K562 (cell line): ENCODE results near the gene CPOX. TPM values are rescaled to one million over a fixed set of nuclear protein-coding genes. Genes with fewer than 3 reads are reported as not detected.
"Not testable (repeated sequence)": the region's sequence is repeated elsewhere in the genome, so short reads cannot be mapped to it uniquely, and the experiment has no call there.

Experiments
- ATAC-seq: fragments of 200-7000 bp; cut with Tn5 transposase; 3 replicates; pipeline ENCODE4 v1.9.1; 2020; ENCODE audit warnings: moderate library complexity
- BruUV-seq: library from RNA; stranded (reverse); fragments of 400-500 nt; replicated peaks from 2 replicates; lab custom pipeline; 2021; lab: Mats Ljungman, UMichigan
- CTCF ChIA-PET: fragments of 300-600 bp; formaldehyde crosslinking; extraction: SDS; loops from one replicate; lab custom pipeline; 2021; ENCODE audit warnings: low intra/inter-chr PET ratio; lab: Yijun Ruan, JAX
- POLR2A ChIA-PET: fragments of 300-600, 350-650 bp; sonication (Branson Sonifier 250); formaldehyde crosslinking; extraction: SDS; loops from one replicate; lab custom pipeline; 2021; ENCODE audit warnings: antibody characterized with exemption, inconsistent platforms; lab: Yijun Ruan, JAX
- DNase-seq, 4 experiments: peaks; one replicate each; pipeline versions ENCODE4 v3.0.0 to v3.0.0-alpha.2; 2011 to 2018; ENCODE audit warnings: low spot score in 3 of 4, mixed read lengths in 3 of 4; ENCODE audit errors: extremely low read depth in 1 of 4
- FAIRE-seq: peaks from 2 replicates; lab custom pipeline; 2011; peaks lifted over from hg19 to GRCh38; lab: Jason Lieb, UNC
- H2AFZ ChIP-seq: 2 replicates; pipeline ENCODE4 v1.6.0; 2011; ENCODE audit warnings: low read depth, low read length, control low read depth, inconsistent platforms
- H3K27ac ChIP-seq: fragments of 200-600 bp; 3 replicates; pipeline ENCODE4 v1.8.0; 2011; ENCODE audit warnings: low read depth, mild to moderate bottlenecking, control low read depth, inconsistent platforms, low read length, moderate library complexity, mixed read lengths; ENCODE audit errors: extremely low read depth
- H3K27me3 ChIP-seq, 2 experiments: fragments of 300-600 bp in 1 of 2; 2 replicates in 1 of 2; 3 replicates in 1 of 2; pipeline versions ENCODE4 v1.6.0 to v1.8.0; 2011; ENCODE audit warnings: inconsistent platforms in 2 of 2, low read length in 2 of 2, mild to moderate bottlenecking in 1 of 2, mixed read lengths in 1 of 2, moderate library complexity in 1 of 2; ENCODE audit not compliant: control insufficient read depth in 2 of 2, insufficient read depth in 2 of 2
- H3K36me3 ChIP-seq: fragments of 300-600 bp; 3 replicates; pipeline ENCODE4 v1.8.0; 2011; ENCODE audit warnings: mild to moderate bottlenecking, low read length, inconsistent platforms; ENCODE audit not compliant: control insufficient read depth, insufficient read depth
- H3K4me1 ChIP-seq, 2 experiments: fragments of 200-600 bp in 1 of 2; replicated peaks in 1 of 2; 2 replicates in 1 of 2; 3 replicates in 1 of 2; pipeline versions ENCODE4 v1.5.1 to v1.8.0; 2011; ENCODE audit warnings: inconsistent platforms in 2 of 2, low read length in 2 of 2, mild to moderate bottlenecking in 1 of 2, mixed read lengths in 1 of 2, moderate library complexity in 1 of 2; ENCODE audit not compliant: control insufficient read depth in 2 of 2, insufficient read depth in 2 of 2
- H3K4me2 ChIP-seq: 2 replicates; pipeline ENCODE4 v1.6.1; 2011; ENCODE audit warnings: low read length, control low read depth, inconsistent platforms, mixed read lengths; ENCODE audit not compliant: insufficient read depth
- H3K4me3 ChIP-seq: fragments of 200-600 bp; sonication (generic), shearing (Covaris generic); 2 replicates; pipeline ENCODE4 v1.5.1; 2016; ENCODE audit warnings: control low read depth, inconsistent platforms
- H3K79me2 ChIP-seq: fragments of 200-600 bp; 3 replicates; pipeline ENCODE4 v1.8.0; 2011; ENCODE audit warnings: low read length, inconsistent platforms; ENCODE audit not compliant: control insufficient read depth, insufficient read depth
- H3K9ac ChIP-seq, 2 experiments: 2 replicates each; pipeline versions ENCODE4 v1.6.0 to v1.6.1; 2011; ENCODE audit warnings: low read depth in 2 of 2, low read length in 2 of 2, control low read depth in 1 of 2, inconsistent platforms in 1 of 2, mild to moderate bottlenecking in 1 of 2, mixed read lengths in 1 of 2; ENCODE audit not compliant: insufficient read depth in 1 of 2
- H3K9me1 ChIP-seq: one replicate; pipeline ENCODE4 v1.6.0; 2011; ENCODE audit warnings: inconsistent platforms, mild to moderate bottlenecking, low read length, moderate library complexity; ENCODE audit not compliant: control insufficient read depth, insufficient read depth
- H3K9me3 ChIP-seq: replicated peaks from 2 replicates; pipeline ENCODE4 v1.5.1; 2011; ENCODE audit warnings: low read depth, low read length, inconsistent platforms; ENCODE audit not compliant: control insufficient read depth, insufficient read depth
- H4K20me1 ChIP-seq: replicated peaks from 2 replicates; pipeline ENCODE4 v1.6.1; 2011; ENCODE audit warnings: low read length, inconsistent platforms, mixed read lengths; ENCODE audit not compliant: control insufficient read depth, insufficient read depth
- BCOR ChIP-seq: fragments of 450-650 bp; IDR thresholded peaks from 2 replicates; pipeline ENCODE4 v1.6.1; 2016
- CBFA2T3 ChIP-seq: fragments of 450-650 bp; IDR thresholded peaks from 2 replicates; pipeline ENCODE4 v1.6.1; 2017
- GATA2 ChIP-seq: sonication (generic); formaldehyde crosslinking; IDR thresholded peaks from 2 replicates; pipeline ENCODE4 v1.4.0; 2020; ENCODE audit warnings: mild to moderate bottlenecking, missing genetic modification reagents
- NUFIP1 ChIP-seq: fragments of 450-650 bp; IDR thresholded peaks from 2 replicates; pipeline ENCODE4 v1.6.1; 2018; ENCODE audit not compliant: partially characterized antibody
- POLR3G ChIP-seq: IDR thresholded peaks from 2 replicates; pipeline ENCODE4 v1.6.1; 2011; ENCODE audit not compliant: insufficient read length, insufficient replicate concordance; ENCODE audit errors: extremely low read depth
- RBM25 ChIP-seq: fragments of 200-400 bp; formaldehyde crosslinking; IDR thresholded peaks from 2 replicates; pipeline ENCODE4 v1.6.1; 2018; ENCODE audit warnings: low read length, low read depth, moderate library complexity; ENCODE audit not compliant: severe bottlenecking
- ZNF146 ChIP-seq: IDR thresholded peaks from one replicate; pipeline ENCODE4 v1.6.1; 2018; ENCODE audit warnings: missing compliant biosample characterization; ENCODE audit not compliant: unreplicated experiment
- ZNF583 ChIP-seq: fragments of 250-450 bp; sonication (Bioruptor Pico); IDR thresholded peaks from 2 replicates; pipeline ENCODE4 v1.4.0; 2020
- WGBS: fragments of 100-300 bp; shearing (Covaris generic); methylation state at CpG from one replicate; pipeline ENCODE4 v1.1.6; 2016; ENCODE audit warnings: low coverage, mixed read lengths; ENCODE audit not compliant: insufficient coverage; ENCODE audit errors: missing lambda C conversion rate; 5-methylcytosine and 5-hydroxymethylcytosine counted together
- in situ Hi-C: fragments of 300-500 bp; cut with MboI; formaldehyde crosslinking; loops from 4 replicates; pipeline ENCODE4 v1.15.0; 2018; ENCODE audit warnings: inconsistent platforms, mixed read lengths
- intact Hi-C: fragments of 100-400 bp; cut with micrococcal nuclease; formaldehyde crosslinking; loops from 2 replicates; pipeline ENCODE4 v1.14.2; 2022
- polyA plus RNA-seq, 8 experiments: library from polyadenylated mRNA; depleted of rRNA in 4 of 8; stranded (reverse) in 5 of 8; unstranded in 3 of 8; fragments of >200 nt; fragmentation: Nextera tagmentation in 2 of 8; fragmentation: Illumina TruSeq in 1 of 8; extraction: Ambion mirVana in 2 of 8; extraction: Trizol in 1 of 8; gene quantifications; 2 replicates each; pipeline versions ENCODE4 v1.2.1 to v1.2.3, GENCODE V29; 2011 to 2014; ENCODE audit warnings: inconsistent platforms in 1 of 8, missing spikeins in 1 of 8
- total RNA-seq, 7 experiments: library from RNA; depleted of rRNA in 6 of 7; stranded (reverse); fragments of >200 nt in 6 of 7; fragmentation: Illumina TruSeq in 2 of 7; extraction: Trizol in 2 of 7; gene quantifications; 2 replicates each; pipeline versions ENCODE4 v1.2.1 to v1.2.3, GENCODE V29; 2011 to 2021; ENCODE audit warnings: low replicate concordance in 1 of 7

CPOX gene
- total and polyA plus RNA-seq, 9 of the 15 experiments (the other 6 are each of a cell fraction or from before 2014, with no cell fraction given) = 14.6 to 82.1 (median 24.8) TPM

- TF ChIP-seq GATA2 (CRISPR knock-in tag) = no peak
- no peak for TF ChIP-seq POLR3G
- TF ChIP-seq NUFIP1 = no peak
- TF ChIP-seq CBFA2T3 = no peak
- TF ChIP-seq ZNF583 (CRISPR knock-in tag) = no peak
These were observed 32.5 kb downstream of the CPOX start (continued) for GRCh38 chr3:98560911-98561310.

- DNase-seq, in situ Hi-C loops, H2AFZ ChIP-seq, intact Hi-C loops, H3K4me2 ChIP-seq, H3K9me1 ChIP-seq, H3K9me3 ChIP-seq, H3K4me3 ChIP-seq, BruUV-seq, ATAC-seq, FAIRE-seq, H3K27ac ChIP-seq, CTCF ChIA-PET, H3K27me3 ChIP-seq, H3K79me2 ChIP-seq, H3K4me1 ChIP-seq, H3K36me3 ChIP-seq, H4K20me1 ChIP-seq, H3K9ac ChIP-seq: not testable (repeated sequence)
- WGBS = 92% methylated on average over 2 of the region's 2 CpGs
- TF ChIP-seq BCOR = peak; percentile 43; the same call in 1 of the 2 replicates
- TF ChIP-seq ZNF146 (CRISPR knock-in tag) = peak; percentile 84
- TF ChIP-seq RBM25 = peak; percentile 13
- POLR2A ChIA-PET = interaction anchor here (1.0 kb wide), 1 partner anchor 14 kb away, joined by 3 read pairs; no protein-coding TSS in a partner anchor
These were observed 33.6 kb downstream of the CPOX start for GRCh38 chr3:98559769-98560168.
